Fibroblast of lung (primary cell): ENCODE results near the gene ZNF304.

ENCODE experiments used
- EZH2 ChIP-seq: IDR thresholded peaks from 2 replicates; pipeline ENCODE4 v1.5.1; 2012; ENCODE audit warnings: low read length, control low read depth, mild to moderate bottlenecking; ENCODE audit errors: missing control alignments
- TF ChIP-seq, protein P1 (sequence below), 2 donors: IDR thresholded peaks in 1 of 2; conservative IDR thresholded peaks in 1 of 2; 1 replicate in 1 of 2; 2 replicates in 1 of 2; pipeline ENCODE4 v1.5.1; 2011 to 2012; ENCODE audit warnings: low read length in 2 of 2, control low read depth in 1 of 2, inconsistent platforms in 1 of 2, low read depth in 1 of 2, mild to moderate bottlenecking in 1 of 2

DNA sequence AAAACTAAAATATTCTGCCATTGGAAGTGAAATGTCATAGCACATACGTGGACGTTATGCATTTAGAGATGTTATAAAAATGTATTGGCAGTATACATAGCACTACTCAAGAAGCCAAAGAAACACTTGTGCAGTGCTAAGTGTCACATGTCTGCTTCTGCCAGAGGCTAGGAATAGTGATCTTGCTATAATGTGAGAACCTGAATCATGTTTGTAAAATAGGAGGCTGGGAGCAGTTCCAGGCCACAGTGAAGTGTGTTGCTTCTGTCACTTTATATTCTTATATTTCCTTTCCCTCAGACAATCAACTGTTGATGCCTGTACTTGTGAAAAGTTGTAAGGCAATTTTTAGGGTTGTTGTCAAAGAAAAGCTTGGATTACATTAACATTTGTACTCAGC, 15.7 kb downstream of the ZNF304 start:
- TF ChIP-seq, protein P1, sequence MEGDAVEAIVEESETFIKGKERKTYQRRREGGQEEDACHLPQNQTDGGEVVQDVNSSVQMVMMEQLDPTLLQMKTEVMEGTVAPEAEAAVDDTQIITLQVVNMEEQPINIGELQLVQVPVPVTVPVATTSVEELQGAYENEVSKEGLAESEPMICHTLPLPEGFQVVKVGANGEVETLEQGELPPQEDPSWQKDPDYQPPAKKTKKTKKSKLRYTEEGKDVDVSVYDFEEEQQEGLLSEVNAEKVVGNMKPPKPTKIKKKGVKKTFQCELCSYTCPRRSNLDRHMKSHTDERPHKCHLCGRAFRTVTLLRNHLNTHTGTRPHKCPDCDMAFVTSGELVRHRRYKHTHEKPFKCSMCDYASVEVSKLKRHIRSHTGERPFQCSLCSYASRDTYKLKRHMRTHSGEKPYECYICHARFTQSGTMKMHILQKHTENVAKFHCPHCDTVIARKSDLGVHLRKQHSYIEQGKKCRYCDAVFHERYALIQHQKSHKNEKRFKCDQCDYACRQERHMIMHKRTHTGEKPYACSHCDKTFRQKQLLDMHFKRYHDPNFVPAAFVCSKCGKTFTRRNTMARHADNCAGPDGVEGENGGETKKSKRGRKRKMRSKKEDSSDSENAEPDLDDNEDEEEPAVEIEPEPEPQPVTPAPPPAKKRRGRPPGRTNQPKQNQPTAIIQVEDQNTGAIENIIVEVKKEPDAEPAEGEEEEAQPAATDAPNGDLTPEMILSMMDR (conservative IDR thresholded peaks at IDR 0.05 in 1 of 2, IDR thresholded peaks at IDR 0.05 in 1 of 2; ENCODE audit: low read depth in 1 of 2, low read length in 2 of 2) = no peak
- TF ChIP-seq EZH2 = no peak
